ENCODE measurements around the gene USP17L12.
"Not testable (repeated sequence)": the region's sequence is repeated elsewhere in the genome, so short reads cannot be mapped to it uniquely, and the experiment has no call there.

The USP17L12 gene

DNA sequence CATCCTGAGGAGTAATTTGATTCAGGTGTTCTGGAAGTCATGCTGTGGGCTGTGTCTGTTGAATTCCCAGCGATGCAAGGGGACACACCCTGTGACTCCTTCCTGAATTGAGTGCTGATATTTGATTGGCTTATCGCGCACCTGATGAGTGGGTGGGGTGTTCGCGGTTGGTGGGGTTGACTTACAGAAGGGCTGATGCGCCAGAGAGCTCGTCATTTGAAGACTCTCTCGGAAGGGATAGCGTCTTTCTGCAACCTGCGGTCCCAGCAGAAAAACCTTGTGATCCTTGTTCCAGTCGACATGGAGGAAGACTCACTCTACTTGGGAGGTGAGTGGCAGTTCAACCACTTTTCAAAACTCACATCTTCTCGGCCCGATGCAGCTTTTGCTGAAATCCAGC lies at the start of gene USP17L12:
USP17L12 (plus strand) TSS at position 301 of the 400 bp plus-strand sequence; CDS start at position 301, 0 bp downstream.
- DNase-seq (ENCODE audit: extremely low read depth, low read depth); H3K4me3 ChIP-seq (replicated peaks; ENCODE audit: low read depth, low read length): not testable (repeated sequence)

- H3K4me3 ChIP-seq (replicated peaks; ENCODE audit: low read depth, low read length); DNase-seq (ENCODE audit: extremely low read depth, low read depth): not testable (repeated sequence)
These were observed 9.6 kb upstream of the USP17L12 start, which contains the start of gene USP17L10 for GRCh38 chr4:9210357-9210756. Gene USP17L10, plus strand, starts transcription at chr4:9210657. Its CDS starts 0 bp downstream, at chr4:9210657.

GRCh38 chr4:9214701-9215100 lies 5.3 kb upstream of the USP17L12 start:
- DNase-seq (ENCODE audit: extremely low read depth, low read depth): not testable (repeated sequence)

DNA sequence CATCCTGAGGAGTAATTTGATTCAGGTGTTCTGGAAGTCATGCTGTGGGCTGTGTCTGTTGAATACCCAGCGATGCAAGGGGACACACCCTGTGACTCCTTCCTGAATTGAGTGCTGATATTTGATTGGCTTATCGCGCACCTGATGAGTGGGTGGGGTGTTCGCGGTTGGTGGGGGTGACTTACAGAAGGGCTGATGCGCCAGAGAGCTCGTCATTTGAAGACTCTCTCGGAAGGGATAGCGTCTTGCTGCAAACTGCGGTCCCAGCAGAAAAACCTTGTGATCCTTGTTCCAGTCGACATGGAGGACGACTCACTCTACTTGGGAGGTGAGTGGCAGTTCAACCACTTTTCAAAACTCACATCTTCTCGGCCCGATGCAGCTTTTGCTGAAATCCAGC lies 4.8 kb upstream of the USP17L12 start, which contains the start of gene USP17L11:
USP17L11 (plus strand) TSS at position 301 of the 400 bp plus-strand sequence; CDS start at position 301, 0 bp downstream.
- not testable (repeated sequence) for H3K4me3 ChIP-seq (replicated peaks; ENCODE audit: low read depth, low read length); DNase-seq (ENCODE audit: extremely low read depth, low read depth)

More at GRCh38 chr4:9214701-9215100, 5.3 kb upstream of the USP17L12 start:
- H3K4me3 ChIP-seq (replicated peaks; ENCODE audit: low read depth, low read length): not testable (repeated sequence)

- not testable (repeated sequence) for H3K4me3 ChIP-seq (replicated peaks; ENCODE audit: low read depth, low read length); DNase-seq (ENCODE audit: extremely low read depth, low read depth)
These were observed 4.6 kb downstream of the USP17L12 start, which contains the start of gene USP17L13 for GRCh38 chr4:9224596-9224995. Gene USP17L13, plus strand, starts transcription at chr4:9224896. Its CDS starts 0 bp downstream, at chr4:9224896.

DNA sequence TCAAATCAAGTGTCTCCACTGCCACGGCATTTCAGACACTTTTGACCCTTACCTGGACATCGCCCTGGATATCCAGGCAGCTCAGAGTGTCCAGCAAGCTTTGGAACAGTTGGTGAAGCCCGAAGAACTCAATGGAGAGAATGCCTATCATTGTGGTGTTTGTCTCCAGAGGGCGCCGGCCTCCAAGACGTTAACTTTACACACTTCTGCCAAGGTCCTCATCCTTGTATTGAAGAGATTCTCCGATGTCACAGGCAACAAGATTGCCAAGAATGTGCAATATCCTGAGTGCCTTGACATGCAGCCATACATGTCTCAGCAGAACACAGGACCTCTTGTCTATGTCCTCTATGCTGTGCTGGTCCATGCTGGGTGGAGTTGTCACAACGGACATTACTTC lies 10.3 kb downstream of the USP17L12 start:
- not testable (repeated sequence) for DNase-seq (ENCODE audit: extremely low read depth, low read depth); H3K4me3 ChIP-seq (replicated peaks; ENCODE audit: low read depth, low read length)

DNA sequence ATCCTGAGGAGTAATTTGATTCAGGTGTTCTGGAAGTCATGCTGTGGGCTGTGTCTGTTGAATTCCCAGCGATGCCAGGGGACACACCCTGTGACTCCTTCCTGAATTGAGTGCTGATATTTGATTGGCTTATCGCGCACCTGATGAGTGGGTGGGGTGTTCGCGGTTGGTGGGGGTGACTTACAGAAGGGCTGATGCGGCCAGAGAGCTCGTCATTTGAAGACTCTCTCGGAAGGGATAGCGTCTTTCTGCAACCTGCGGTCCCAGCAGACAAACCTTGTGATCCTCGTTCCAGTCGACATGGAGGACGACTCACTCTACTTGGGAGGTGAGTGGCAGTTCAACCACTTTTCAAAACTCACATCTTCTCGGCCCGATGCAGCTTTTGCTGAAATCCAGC lies 14.1 kb downstream of the USP17L12 start, which contains the start of gene USP17L15:
USP17L15 (plus strand) TSS at position 301 of the 400 bp plus-strand sequence; CDS start at position 301, 0 bp downstream.
- H3K4me3 ChIP-seq (replicated peaks; ENCODE audit: low read depth, low read length); DNase-seq (ENCODE audit: extremely low read depth, low read depth): not testable (repeated sequence)

DNA sequence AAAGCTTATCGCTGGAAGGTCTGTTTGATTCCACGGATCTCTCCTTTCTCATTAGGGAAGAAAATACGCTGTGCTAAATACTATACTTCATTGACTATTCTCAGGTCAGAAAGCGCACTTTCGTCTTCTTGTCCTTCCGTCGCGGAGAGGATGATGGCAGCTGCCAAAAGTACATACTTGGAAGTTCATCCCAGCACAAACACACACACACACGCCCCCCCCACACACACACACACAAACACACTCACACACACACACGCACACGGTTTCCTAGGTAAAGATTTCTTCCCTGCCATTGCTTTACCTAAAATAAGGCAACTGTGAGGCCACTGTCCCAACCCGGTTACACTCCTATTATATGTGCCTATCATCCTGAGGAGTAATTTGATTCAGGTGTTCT lies 18.5 kb downstream of the USP17L12 start:
- not testable (repeated sequence) for H3K4me3 ChIP-seq (replicated peaks; ENCODE audit: low read depth, low read length); DNase-seq (ENCODE audit: extremely low read depth, low read depth)

DNA sequence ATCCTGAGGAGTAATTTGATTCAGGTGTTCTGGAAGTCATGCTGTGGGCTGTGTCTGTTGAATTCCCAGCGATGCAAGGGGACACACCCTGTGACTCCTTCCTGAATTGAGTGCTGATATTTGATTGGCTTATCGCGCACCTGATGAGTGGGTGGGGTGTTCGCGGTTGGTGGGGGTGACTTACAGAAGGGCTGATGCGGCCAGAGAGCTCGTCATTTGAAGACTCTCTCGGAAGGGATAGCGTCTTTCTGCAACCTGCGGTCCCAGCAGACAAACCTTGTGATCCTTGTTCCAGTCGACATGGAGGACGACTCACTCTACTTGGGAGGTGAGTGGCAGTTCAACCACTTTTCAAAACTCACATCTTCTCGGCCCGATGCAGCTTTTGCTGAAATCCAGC lies 23.6 kb downstream of the USP17L12 start, which contains the start of gene USP17L17:
USP17L17 (plus strand) TSS at position 301 of the 400 bp plus-strand sequence; CDS start at position 301, 0 bp downstream.
- H3K4me3 ChIP-seq (replicated peaks; ENCODE audit: low read depth, low read length): not testable (repeated sequence)

DNA sequence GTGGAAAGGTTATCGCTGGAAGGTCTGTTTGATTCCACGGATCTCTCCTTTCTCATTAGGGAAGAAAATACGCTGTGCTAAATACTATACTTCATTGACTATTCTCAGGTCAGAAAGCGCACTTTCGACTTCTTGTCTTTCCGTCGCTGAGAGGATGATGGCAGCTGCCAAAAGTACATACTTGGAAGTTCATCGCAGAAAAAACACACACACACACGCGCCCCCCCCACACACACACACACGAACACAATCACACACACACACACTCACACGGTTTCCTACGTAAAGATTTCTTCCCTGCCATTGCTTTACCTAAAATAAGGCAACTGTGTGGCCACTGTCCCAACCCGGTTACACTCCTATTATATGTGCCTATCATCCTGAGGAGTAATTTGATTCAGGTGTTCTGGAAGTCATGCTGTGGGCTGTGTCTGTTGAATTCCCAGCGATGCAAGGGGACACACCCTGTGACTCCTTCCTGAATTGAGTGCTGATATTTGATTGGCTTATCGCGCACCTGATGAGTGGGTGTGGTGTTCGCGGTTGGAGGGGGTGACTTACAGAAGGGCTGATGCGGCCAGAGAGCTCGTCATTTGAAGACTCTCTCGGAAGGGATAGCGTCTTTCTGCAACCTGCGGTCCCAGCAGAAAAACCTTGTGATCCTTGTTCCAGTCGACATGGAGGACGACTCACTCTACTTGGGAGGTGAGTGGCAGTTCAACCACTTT lies 28.2 kb downstream of the USP17L12 start, which contains the start of gene USP17L18:
USP17L18 (plus strand) TSS at position 678 of the 728 bp plus-strand sequence; CDS start at position 678, 0 bp downstream.
- DNase-seq (ENCODE audit: extremely low read depth, low read depth); H3K4me3 ChIP-seq (replicated peaks; ENCODE audit: low read depth, low read length): not testable (repeated sequence)

More for the DNA sequence above, 23.6 kb downstream of the USP17L12 start, which contains the start of gene USP17L17:
- DNase-seq (ENCODE audit: extremely low read depth, low read depth): not testable (repeated sequence)

DNA sequence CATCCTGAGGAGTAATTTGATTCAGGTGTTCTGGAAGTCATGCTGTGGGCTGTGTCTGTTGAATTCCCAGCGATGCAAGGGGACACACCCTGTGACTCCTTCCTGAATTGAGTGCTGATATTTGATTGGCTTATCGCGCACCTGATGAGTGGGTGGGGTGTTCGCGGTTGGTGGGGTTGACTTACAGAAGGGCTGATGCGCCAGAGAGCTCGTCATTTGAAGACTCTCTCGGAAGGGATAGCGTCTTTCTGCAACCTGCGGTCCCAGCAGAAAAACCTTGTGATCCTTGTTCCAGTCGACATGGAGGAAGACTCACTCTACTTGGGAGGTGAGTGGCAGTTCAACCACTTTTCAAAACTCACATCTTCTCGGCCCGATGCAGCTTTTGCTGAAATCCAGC lies 33.1 kb downstream of the USP17L12 start, which contains the start of gene USP17L19:
USP17L19 (plus strand) TSS at position 301 of the 400 bp plus-strand sequence; CDS start at position 301, 0 bp downstream.
- H3K4me3 ChIP-seq (replicated peaks; ENCODE audit: low read depth, low read length); DNase-seq (ENCODE audit: extremely low read depth, low read depth): not testable (repeated sequence)

DNA sequence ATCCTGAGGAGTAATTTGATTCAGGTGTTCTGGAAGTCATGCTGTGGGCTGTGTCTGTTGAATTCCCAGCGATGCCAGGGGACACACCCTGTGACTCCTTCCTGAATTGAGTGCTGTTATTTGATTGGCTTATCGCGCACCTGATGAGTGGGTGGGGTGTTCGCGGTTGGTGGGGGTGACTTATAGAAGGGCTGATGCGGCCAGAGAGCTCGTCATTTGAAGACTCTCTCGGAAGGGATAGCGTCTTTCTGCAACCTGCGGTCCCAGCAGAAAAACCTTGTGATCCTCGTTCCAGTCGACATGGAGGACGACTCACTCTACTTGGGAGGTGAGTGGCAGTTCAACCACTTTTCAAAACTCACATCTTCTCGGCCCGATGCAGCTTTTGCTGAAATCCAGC lies 37.9 kb downstream of the USP17L12 start, which contains the start of gene USP17L20:
USP17L20 (plus strand) TSS at position 301 of the 400 bp plus-strand sequence; CDS start at position 301, 0 bp downstream.
- H3K4me3 ChIP-seq (replicated peaks; ENCODE audit: low read depth, low read length); DNase-seq (ENCODE audit: extremely low read depth, low read depth): not testable (repeated sequence)

GRCh38 chr4:9262572-9262971 lies 42.6 kb downstream of the USP17L12 start, which contains the start of gene USP17L21:
Gene USP17L21, plus strand, starts transcription at chr4:9262872. Its CDS starts 0 bp downstream, at chr4:9262872.
- not testable (repeated sequence) for H3K4me3 ChIP-seq (replicated peaks; ENCODE audit: low read depth, low read length); DNase-seq (ENCODE audit: extremely low read depth, low read depth)

GRCh38 chr4:9267319-9267718 lies 47.4 kb downstream of the USP17L12 start, which contains the start of gene USP17L22:
Gene USP17L22, plus strand, starts transcription at chr4:9267619. Its CDS starts 0 bp downstream, at chr4:9267619.
- DNase-seq (ENCODE audit: extremely low read depth, low read depth); H3K4me3 ChIP-seq (replicated peaks; ENCODE audit: low read depth, low read length): not testable (repeated sequence)
